ENCODE results near the gene PARD3.

Gene PARD3

DNA sequence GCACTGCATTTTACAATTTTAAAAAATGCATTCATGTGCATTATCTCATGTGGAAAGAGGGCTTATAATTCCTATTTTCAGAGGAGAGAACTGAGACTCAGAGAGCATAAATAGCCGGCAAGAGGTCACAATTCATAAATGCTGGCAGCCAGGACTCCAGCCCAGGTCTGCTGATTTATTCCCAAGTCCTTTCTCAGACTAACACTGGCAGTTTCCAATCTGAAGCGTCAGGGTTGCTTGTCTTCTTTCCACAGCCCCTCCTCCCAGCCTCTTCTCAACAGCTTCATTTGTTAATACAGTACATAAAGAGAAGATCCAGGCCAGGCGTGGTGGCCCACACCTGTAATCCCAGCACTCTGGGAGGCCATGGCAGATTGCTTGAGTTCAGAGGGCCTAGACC lies 108.9 kb downstream of the PARD3 start:
- Histone ChIP-seq H3K4me3 (ENCODE audit: insufficient read depth, low read length, poor library complexity, severe bottlenecking) (no peak overlapping the region), H2AFZ (ENCODE audit: low read depth, low read length, severe bottlenecking) (no peak overlapping the region), H3K4me2 (ENCODE audit: low read depth, low read length, poor library complexity, severe bottlenecking) (no peak overlapping the region), H3K27me3 (ENCODE audit: low read length) (no peaks in the 10 kb centered on the region), H3K27ac (ENCODE audit: low read depth, low read length) (no peak overlapping the region), H4K20me1 (ENCODE audit: low read depth, low read length) (no peaks in the 10 kb centered on the region), H3K79me2 (ENCODE audit: insufficient read depth, low read length) (no peaks in the 10 kb centered on the region), H3K9me3 (ENCODE audit: insufficient read depth, low read length) (no peaks in the 10 kb centered on the region), H3K9me2 (replicated peaks; ENCODE audit: insufficient read depth, low read length) (no peaks in the 10 kb centered on the region), H3K9ac (ENCODE audit: low read length) (no peak overlapping the region), H3K36me3 (ENCODE audit: low read length) (no peaks in the 10 kb centered on the region), H3F3A (ENCODE audit: insufficient read depth) (no peaks in the 10 kb centered on the region)
- TF ChIP-seq EZH2phosphoT487 (conservative IDR thresholded peaks at IDR 0.05; ENCODE audit: low read length): no peak
- no peak for TF ChIP-seq CTCF (IDR thresholded peaks at IDR 0.05; ENCODE audit: insufficient read depth, low read length, poor library complexity, severe bottlenecking)

GRCh38 chr10:34705563-34705962 lies 109.5 kb downstream of the PARD3 start:
- Histone ChIP-seq H3K27ac (ENCODE audit: low read depth, low read length) (no peak overlapping the region), H3K4me2 (ENCODE audit: low read depth, low read length, poor library complexity, severe bottlenecking) (no peak overlapping the region), H2AFZ (ENCODE audit: low read depth, low read length, severe bottlenecking) (no peak overlapping the region), H3K9ac (ENCODE audit: low read length) (no peak overlapping the region), H3K79me2 (ENCODE audit: insufficient read depth, low read length) (no peaks in the 10 kb centered on the region), H4K20me1 (ENCODE audit: low read depth, low read length) (no peaks in the 10 kb centered on the region), H3K4me3 (ENCODE audit: insufficient read depth, low read length, poor library complexity, severe bottlenecking) (no peak overlapping the region), H3K9me3 (ENCODE audit: insufficient read depth, low read length) (no peaks in the 10 kb centered on the region), H3K9me2 (replicated peaks; ENCODE audit: insufficient read depth, low read length) (no peaks in the 10 kb centered on the region), H3K27me3 (ENCODE audit: low read length) (no peaks in the 10 kb centered on the region), H3F3A (ENCODE audit: insufficient read depth) (no peaks in the 10 kb centered on the region), H3K36me3 (ENCODE audit: low read length) (no peaks in the 10 kb centered on the region)
- TF ChIP-seq EZH2phosphoT487 (conservative IDR thresholded peaks at IDR 0.05; ENCODE audit: low read length) (no peak), CTCF (IDR thresholded peaks at IDR 0.05; ENCODE audit: insufficient read depth, low read length, poor library complexity, severe bottlenecking) (no peak)

- Histone ChIP-seq H4K20me1 (ENCODE audit: low read depth, low read length) (no peaks in the 10 kb centered on the region), H3K9me2 (replicated peaks; ENCODE audit: insufficient read depth, low read length) (no peaks in the 10 kb centered on the region), H3K27me3 (ENCODE audit: low read length) (no peaks in the 10 kb centered on the region), H3K27ac (ENCODE audit: low read depth, low read length) (no peak overlapping the region), H2AFZ (ENCODE audit: low read depth, low read length, severe bottlenecking) (no peak overlapping the region), H3K4me3 (ENCODE audit: insufficient read depth, low read length, poor library complexity, severe bottlenecking) (no peak overlapping the region), H3K79me2 (ENCODE audit: insufficient read depth, low read length) (no peaks in the 10 kb centered on the region), H3K9ac (ENCODE audit: low read length) (no peak overlapping the region), H3K36me3 (ENCODE audit: low read length) (no peaks in the 10 kb centered on the region), H3K9me3 (ENCODE audit: insufficient read depth, low read length) (no peaks in the 10 kb centered on the region), H3K4me2 (ENCODE audit: low read depth, low read length, poor library complexity, severe bottlenecking) (no peak overlapping the region), H3F3A (ENCODE audit: insufficient read depth) (no peaks in the 10 kb centered on the region)
- TF ChIP-seq EZH2phosphoT487 (conservative IDR thresholded peaks at IDR 0.05; ENCODE audit: low read length) (no peak), CTCF (IDR thresholded peaks at IDR 0.05; ENCODE audit: insufficient read depth, low read length, poor library complexity, severe bottlenecking) (no peak)
These were observed 110.4 kb downstream of the PARD3 start for GRCh38 chr10:34704526-34705184.
